Fibroblast of skin of left quadriceps (primary cell): ENCODE measurements around the gene CLASP1.
"Not testable (repeated sequence)": the region's sequence is repeated elsewhere in the genome, so short reads cannot be mapped to it uniquely, and the experiment has no call there.

Source experiments
- DNase-seq, 2 experiments: peaks; one replicate each; pipeline ENCODE4 v3.0.0-alpha.2; 2013; ENCODE audit warnings: low read depth in 2 of 2

CLASP1 gene

GRCh38 chr2:121324601-121325000, 324.7 kb downstream of the CLASP1 start:
- no peak for DNase-seq

- no peak for DNase-seq
Observed at GRCh38 chr2:121321476-121321875, 327.8 kb downstream of the CLASP1 start.

GRCh38 chr2:121319941-121320340, 329.3 kb downstream of the CLASP1 start:
- no peak for DNase-seq

GRCh38 chr2:121316986-121317385, 332.3 kb downstream of the CLASP1 start:
- no peak for DNase-seq

GRCh38 chr2:121313701-121314100, 335.6 kb downstream of the CLASP1 start:
- DNase-seq, result not testable (repeated sequence)

GRCh38 chr2:121309801-121310200, 339.5 kb downstream of the CLASP1 start:
- no peak for DNase-seq

- no peak for DNase-seq
Observed at GRCh38 chr2:121309323-121309722, 339.9 kb downstream of the CLASP1 start.

GRCh38 chr2:121307048-121307447, 342.2 kb downstream of the CLASP1 start:
- DNase-seq, result no peak

- DNase-seq, result no peak
Observed at GRCh38 chr2:121304941-121305340, 344.3 kb downstream of the CLASP1 start.

- no peak for DNase-seq
Observed at GRCh38 chr2:121303531-121304263, 345.6 kb downstream of the CLASP1 start.

GRCh38 chr2:121301190-121301589, 348.1 kb downstream of the CLASP1 start:
- not testable (repeated sequence) for DNase-seq

GRCh38 chr2:121298476-121298875, 350.8 kb downstream of the CLASP1 start:
- DNase-seq, result no peak

GRCh38 chr2:121297866-121298265, 351.4 kb downstream of the CLASP1 start:
- DNase-seq, result not testable (repeated sequence)

GRCh38 chr2:121297217-121297830, 351.9 kb downstream of the CLASP1 start:
- DNase-seq, result no peak

GRCh38 chr2:121295911-121296650, 353.2 kb downstream of the CLASP1 start:
- DNase-seq, result no peak

- DNase-seq, result no peak
Observed at GRCh38 chr2:121294881-121295840, 354.1 kb downstream of the CLASP1 start.

GRCh38 chr2:121293450-121294325, 355.6 kb downstream of the CLASP1 start:
- DNase-seq, result no peak

GRCh38 chr2:121291251-121291580, 358.0 kb downstream of the CLASP1 start:
- DNase-seq, result no peak

- no peak for DNase-seq
Observed at GRCh38 chr2:121289271-121289670, 360.0 kb downstream of the CLASP1 start.

- no peak for DNase-seq
Observed at GRCh38 chr2:121288454-121289231, 360.6 kb downstream of the CLASP1 start.
